Skeletal muscle tissue (tissue), 4 donors: ENCODE data around the gene HOXA13. TPM values are rescaled to one million over a fixed set of nuclear protein-coding genes. Genes with fewer than 3 reads are reported as not detected.

Experiments
- H3K27ac ChIP-seq: one replicate; pipeline ENCODE4 v1.7.0; 2013; ENCODE audit warnings: mild to moderate bottlenecking, low read depth, low read length, inconsistent platforms
- H3K27me3 ChIP-seq, 3 donors: one replicate each; pipeline ENCODE4 v1.7.0; 2013; ENCODE audit warnings: low read length in 3 of 3; ENCODE audit not compliant: control insufficient read depth in 3 of 3, insufficient read depth in 3 of 3
- H3K36me3 ChIP-seq, 3 donors: one replicate each; pipeline ENCODE4 v1.7.0; 2013; ENCODE audit warnings: low read length in 3 of 3; ENCODE audit not compliant: control insufficient read depth in 3 of 3, insufficient read depth in 3 of 3
- H3K4me1 ChIP-seq, 3 donors: one replicate each; pipeline ENCODE4 v1.7.0; 2013; ENCODE audit warnings: low read length in 3 of 3, mild to moderate bottlenecking in 3 of 3; ENCODE audit not compliant: control insufficient read depth in 3 of 3, insufficient read depth in 3 of 3
- H3K4me3 ChIP-seq, 3 donors: one replicate each; pipeline ENCODE4 v1.7.0; 2013; ENCODE audit warnings: low read length in 3 of 3
- H3K9ac ChIP-seq, 3 donors: one replicate each; pipeline ENCODE4 v1.7.0; 2013; ENCODE audit warnings: low read length in 3 of 3, mild to moderate bottlenecking in 3 of 3, moderate library complexity in 2 of 3, low read depth in 1 of 3
- H3K9me3 ChIP-seq, 3 donors: one replicate each; pipeline ENCODE4 v1.7.0; 2013; ENCODE audit warnings: low read length in 3 of 3; ENCODE audit not compliant: control insufficient read depth in 3 of 3
- total RNA-seq: library from RNA; depleted of rRNA; stranded (reverse); fragments of >200 nt; gene quantifications from one replicate; pipeline ENCODE4 v1.2.3, GENCODE V29; 2014
- donor health status: Osteomylitis.

HOXA13 gene
- total RNA-seq, 1 donor from 2014 or later: 0.52 TPM

GRCh38 chr7:27214239-27214950 is 14.5 kb upstream of the HOXA13 start:
- H3K36me3 ChIP-seq: no peaks in the 10 kb centered on the region
- H3K9me3 ChIP-seq: no peaks in the 10 kb centered on the region
- peaks cover 34 to 59% (median 39%) of the 10 kb centered on the region in 3 donors for H3K27me3 ChIP-seq
- no peak overlapping the region for H3K27ac ChIP-seq
- H3K4me1 ChIP-seq: peaks cover 4% of the 10 kb centered on the region in 3 donors
- no peak overlapping the region for H3K9ac ChIP-seq
- no peak overlapping the region for H3K4me3 ChIP-seq

GRCh38 chr7:27213433-27214238 is 13.7 kb upstream of the HOXA13 start:
- no peak overlapping the region for H3K9ac ChIP-seq
- H3K4me1 ChIP-seq: peaks cover 4% of the 10 kb centered on the region in 3 donors
- H3K27me3 ChIP-seq: peaks cover 36 to 62% (median 39%) of the 10 kb centered on the region in 3 donors
- no peaks in the 10 kb centered on the region for H3K9me3 ChIP-seq
- H3K36me3 ChIP-seq: no peaks in the 10 kb centered on the region
- H3K27ac ChIP-seq: no peak overlapping the region
- no peak overlapping the region for H3K4me3 ChIP-seq

DNA sequence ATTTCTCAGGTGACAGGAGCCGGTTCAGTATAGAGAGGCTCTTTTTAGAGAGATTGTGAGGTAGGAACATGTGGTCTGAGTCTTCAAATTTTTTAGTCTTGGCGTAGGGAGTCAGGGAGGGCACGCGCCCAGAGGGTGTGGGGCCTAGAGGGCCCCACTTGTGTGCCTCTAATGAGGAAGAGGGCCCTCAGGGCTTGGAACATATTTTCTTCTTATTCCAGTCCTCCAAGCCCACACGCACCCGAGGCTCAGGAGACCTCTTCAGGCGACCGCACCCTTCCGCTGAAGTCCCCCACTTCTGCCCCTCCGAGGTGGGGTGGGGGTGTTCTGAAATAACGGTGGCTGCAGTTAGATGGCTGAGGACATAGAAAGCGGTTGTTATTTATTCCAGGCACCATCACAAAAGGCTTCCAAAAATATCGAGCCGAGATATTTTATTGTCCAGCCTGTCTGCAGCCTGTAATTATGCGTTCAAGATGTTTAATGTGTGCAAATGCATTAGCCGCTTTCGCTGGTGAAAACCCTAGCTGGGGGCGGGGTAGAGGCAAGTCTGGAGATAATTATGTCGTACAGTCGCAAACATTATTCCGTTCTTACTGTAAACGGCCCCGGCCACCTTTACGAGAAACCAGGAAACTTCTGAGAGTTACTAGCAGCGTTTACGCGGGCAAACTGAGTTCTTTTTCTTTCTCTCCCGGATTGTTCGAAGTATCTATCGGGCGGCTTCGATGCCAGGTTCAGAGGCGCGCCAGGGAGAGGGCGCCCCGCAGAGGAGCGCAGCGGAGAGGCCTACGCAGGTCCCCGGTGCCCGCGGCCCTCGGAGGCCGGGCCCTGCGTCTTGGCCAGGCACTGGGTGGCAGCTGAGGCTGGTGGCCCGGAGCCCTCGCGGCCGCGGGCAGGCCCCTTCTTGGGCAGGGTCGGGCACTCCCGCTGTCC is 12.9 kb upstream of the HOXA13 start:
- Histone ChIP-seq H3K36me3 (no peaks in the 10 kb centered on the region), H3K9ac (no peak overlapping the region), H3K4me3 (no peak overlapping the region), H3K9me3 (no peaks in the 10 kb centered on the region), H3K27me3 (peaks cover 39 to 70% (median 42%) of the 10 kb centered on the region in 3 donors), H3K4me1 (peaks cover 4% of the 10 kb centered on the region in 3 donors), H3K27ac (no peak overlapping the region)

DNA sequence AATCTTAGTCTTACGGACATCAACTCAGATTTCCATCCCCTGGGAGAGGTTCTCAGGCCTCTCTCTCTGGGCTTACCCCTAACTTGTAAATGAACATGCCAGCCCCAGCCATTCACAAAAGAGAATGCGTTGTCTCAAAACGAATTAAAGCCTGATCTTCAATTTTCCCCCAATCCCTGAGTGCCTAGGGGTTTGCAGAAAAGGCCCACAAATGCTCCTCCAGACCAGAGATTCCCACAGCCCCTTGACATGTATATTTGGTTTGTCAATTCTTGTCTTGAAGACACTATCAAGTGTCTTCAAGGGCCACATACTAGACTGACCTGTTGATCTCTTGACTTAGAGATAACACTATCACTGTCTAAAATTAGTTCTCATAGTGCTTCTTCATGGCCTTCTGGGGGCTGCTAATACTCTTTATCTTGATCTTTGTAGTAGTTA is 11.9 kb upstream of the HOXA13 start:
- peaks cover 41 to 72% (median 42%) of the 10 kb centered on the region in 3 donors for H3K27me3 ChIP-seq

DNA sequence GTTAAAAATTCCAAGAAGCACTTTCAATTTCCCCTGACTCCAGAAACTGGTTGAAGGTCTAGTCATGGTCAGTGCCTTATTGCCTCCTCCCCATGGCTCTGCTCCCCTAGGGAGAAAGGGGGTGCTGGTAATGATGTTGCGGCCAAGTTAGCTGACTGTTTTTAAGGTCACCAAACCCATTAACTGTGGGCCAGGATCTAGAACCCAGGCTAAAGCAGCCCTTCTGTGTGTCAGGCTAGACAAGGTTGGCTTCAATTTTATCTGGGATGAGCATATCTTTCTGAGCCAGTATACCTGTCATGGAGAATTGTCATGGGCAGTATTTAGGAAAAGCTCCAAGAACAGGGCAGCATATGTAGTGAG is 11.2 kb upstream of the HOXA13 start:
- no peak overlapping the region for H3K27ac ChIP-seq
- H3K9me3 ChIP-seq: no peaks in the 10 kb centered on the region
- H3K27me3 ChIP-seq: peaks cover 42 to 73% (median 48%) of the 10 kb centered on the region in 3 donors
- no peaks in the 10 kb centered on the region for H3K36me3 ChIP-seq
- H3K4me1 ChIP-seq: peaks cover 4% of the 10 kb centered on the region in 3 donors
- H3K9ac ChIP-seq: no peak overlapping the region
- no peak overlapping the region for H3K4me3 ChIP-seq

More for the DNA sequence above, 11.9 kb upstream of the HOXA13 start:
- Histone ChIP-seq H3K27ac (no peak overlapping the region), H3K36me3 (no peaks in the 10 kb centered on the region), H3K9ac (no peak overlapping the region), H3K4me3 (no peak overlapping the region), H3K4me1 (peaks cover 4% of the 10 kb centered on the region in 3 donors), H3K9me3 (no peaks in the 10 kb centered on the region)

GRCh38 chr7:27210441-27211083 is 10.7 kb upstream of the HOXA13 start:
- H3K9ac ChIP-seq: peak overlapping the region in 2 of 3 donors; percentile 20 to 66
- H3K36me3 ChIP-seq: no peaks in the 10 kb centered on the region
- no peaks in the 10 kb centered on the region for H3K9me3 ChIP-seq
- peaks cover 5 to 7% (median 5%) of the 10 kb centered on the region in 3 donors for H3K4me1 ChIP-seq
- peak overlapping the region; percentile 21 to 60 (median 25) for H3K4me3 ChIP-seq
- H3K27me3 ChIP-seq: peaks cover 48 to 78% (median 53%) of the 10 kb centered on the region in 3 donors
- no peak overlapping the region for H3K27ac ChIP-seq

DNA sequence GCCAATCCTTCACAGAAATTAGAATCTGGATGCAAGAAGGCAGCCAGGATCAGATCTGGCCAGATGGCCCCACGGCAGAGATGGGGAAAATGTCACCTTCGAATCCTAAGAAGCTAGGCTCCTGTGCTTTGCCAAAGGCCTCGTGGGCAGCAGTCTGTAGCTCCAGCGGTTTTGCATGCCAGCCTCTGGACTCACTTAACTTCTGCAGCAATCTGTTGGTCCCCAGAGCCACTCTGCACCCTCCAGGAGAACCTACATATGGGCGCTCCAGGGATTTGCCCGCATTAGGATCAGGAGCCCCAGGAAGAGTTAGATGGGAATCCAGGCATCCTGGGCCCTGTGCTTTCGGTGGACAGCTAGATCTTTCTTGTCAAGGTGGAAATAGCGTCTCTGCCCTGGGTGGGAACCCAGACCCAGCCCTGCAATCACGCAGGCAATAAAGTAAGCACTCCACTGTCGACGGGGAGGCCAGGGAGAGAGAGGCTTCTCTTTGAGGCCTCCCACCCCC is 10.1 kb upstream of the HOXA13 start:
- no peaks in the 10 kb centered on the region for H3K36me3 ChIP-seq
- H3K27ac ChIP-seq: no peak overlapping the region
- no peak overlapping the region for H3K9ac ChIP-seq
- no peaks in the 10 kb centered on the region for H3K9me3 ChIP-seq
- no peak overlapping the region for H3K4me3 ChIP-seq
- peaks cover 53 to 84% (median 59%) of the 10 kb centered on the region in 3 donors for H3K27me3 ChIP-seq
- peaks cover 11 to 13% (median 11%) of the 10 kb centered on the region in 3 donors for H3K4me1 ChIP-seq

DNA sequence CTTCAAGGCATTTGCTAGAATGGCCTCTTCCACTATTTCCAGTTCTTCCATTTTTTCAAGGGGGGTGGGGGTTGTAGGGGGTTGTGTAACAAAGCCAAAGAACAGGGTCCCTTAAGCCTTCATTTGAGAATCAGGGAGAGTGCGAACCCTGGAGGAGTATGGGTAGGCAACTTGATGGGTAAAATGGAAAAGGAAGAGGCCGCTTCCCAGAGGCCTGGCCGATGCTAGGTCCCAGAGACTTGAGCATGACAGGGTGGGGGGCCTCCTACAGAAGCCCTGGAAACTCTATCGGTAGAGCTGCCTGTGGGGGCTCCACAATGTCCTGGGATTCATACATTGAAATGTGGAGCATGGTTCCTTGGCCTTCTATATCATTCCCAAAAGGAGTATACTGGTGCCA is 9.1 kb upstream of the HOXA13 start:
- no peak overlapping the region for H3K4me3 ChIP-seq
- H3K9ac ChIP-seq: no peak overlapping the region
- H3K27ac ChIP-seq: no peak overlapping the region
- H3K27me3 ChIP-seq: peaks cover 63 to 85% (median 69%) of the 10 kb centered on the region in 3 donors
- no peaks in the 10 kb centered on the region for H3K9me3 ChIP-seq
- H3K4me1 ChIP-seq: peaks cover 15 to 19% (median 16%) of the 10 kb centered on the region in 3 donors
- no peaks in the 10 kb centered on the region for H3K36me3 ChIP-seq
